Common myeloid progenitor, CD34-positive (primary cell): ENCODE results near the gene ADAMTS14.

Source experiments
- CTCF ChIA-PET: fragments of 350-600 bp; sonication (Branson Sonifier 250); formaldehyde crosslinking; loops from one replicate; lab custom pipeline; 2021; ENCODE audit warnings: antibody characterized with exemption; lab: Charles Lee
- POLR2A ChIA-PET: fragments of 350-600 bp; sonication (Branson Sonifier 250); formaldehyde crosslinking; loops from one replicate; lab custom pipeline; 2021; ENCODE audit warnings: antibody characterized with exemption; lab: Charles Lee
- DNase-seq, 3 donors: peaks; one replicate each; pipeline versions ENCODE4 v3.0.0 to v3.0.0-alpha.2; 2013
- H3K27ac ChIP-seq, 2 experiments: 1 replicate in 1 of 2; 2 replicates in 1 of 2; pipeline ENCODE4 v1.7.0; 2013; ENCODE audit warnings: inconsistent platforms in 2 of 2, low read length in 2 of 2, mild to moderate bottlenecking in 2 of 2, low read depth in 1 of 2, moderate library complexity in 1 of 2; ENCODE audit not compliant: severe bottlenecking in 2 of 2, insufficient read depth in 1 of 2, poor library complexity in 1 of 2
- H3K27me3 ChIP-seq, 5 experiments: replicated peaks in 2 of 5; 1 replicate in 3 of 5; 2 replicates in 2 of 5; pipeline versions ENCODE4 v1.6.1 to v1.7.0; 2013; ENCODE audit warnings: low read length in 4 of 5, mild to moderate bottlenecking in 2 of 5, moderate library complexity in 2 of 5, inconsistent platforms in 1 of 5; ENCODE audit not compliant: insufficient read depth in 5 of 5, control insufficient read depth in 4 of 5
- H3K36me3 ChIP-seq, 4 experiments: 1 replicate in 2 of 4; 2 replicates in 2 of 4; pipeline versions ENCODE4 v1.6.1 to v1.7.0; 2013; ENCODE audit warnings: low read length in 3 of 4, control low read depth in 1 of 4, mild to moderate bottlenecking in 1 of 4; ENCODE audit not compliant: control insufficient read depth in 4 of 4, insufficient read depth in 4 of 4
- H3K4me1 ChIP-seq, 4 experiments: 1 replicate in 3 of 4; 2 replicates in 1 of 4; pipeline versions ENCODE4 v1.6.1 to v1.7.1; 2013; ENCODE audit warnings: low read length in 3 of 4, mild to moderate bottlenecking in 3 of 4, control low read depth in 1 of 4, inconsistent platforms in 1 of 4, moderate library complexity in 1 of 4; ENCODE audit not compliant: control insufficient read depth in 4 of 4, insufficient read depth in 4 of 4; ENCODE audit errors: control extremely low read depth in 1 of 4
- H3K4me3 ChIP-seq, 7 experiments: 1 replicate in 4 of 7; 2 replicates in 3 of 7; pipeline versions ENCODE4 v1.5.1 to v1.7.0; 2013; ENCODE audit warnings: mild to moderate bottlenecking in 7 of 7, low read length in 6 of 7, moderate library complexity in 6 of 7, inconsistent platforms in 2 of 7, low read depth in 2 of 7, control low read depth in 1 of 7; ENCODE audit not compliant: insufficient read depth in 4 of 7, control insufficient read depth in 1 of 7; ENCODE audit errors: extremely low read depth in 1 of 7
- H3K9me3 ChIP-seq, 5 experiments: 1 replicate in 4 of 5; 2 replicates in 1 of 5; pipeline versions ENCODE4 v1.6.1 to v1.7.1; 2013; ENCODE audit warnings: low read length in 4 of 5, mild to moderate bottlenecking in 2 of 5, inconsistent platforms in 1 of 5, low read depth in 1 of 5, moderate library complexity in 1 of 5; ENCODE audit not compliant: control insufficient read depth in 4 of 5, insufficient read depth in 2 of 5; ENCODE audit errors: control extremely low read depth in 1 of 5
- WGBS: methylation state at CpG from one replicate; pipeline ENCODE4 v1.1.5; 2013; ENCODE audit not compliant: insufficient coverage; 5-methylcytosine and 5-hydroxymethylcytosine counted together

ADAMTS14 gene

DNA sequence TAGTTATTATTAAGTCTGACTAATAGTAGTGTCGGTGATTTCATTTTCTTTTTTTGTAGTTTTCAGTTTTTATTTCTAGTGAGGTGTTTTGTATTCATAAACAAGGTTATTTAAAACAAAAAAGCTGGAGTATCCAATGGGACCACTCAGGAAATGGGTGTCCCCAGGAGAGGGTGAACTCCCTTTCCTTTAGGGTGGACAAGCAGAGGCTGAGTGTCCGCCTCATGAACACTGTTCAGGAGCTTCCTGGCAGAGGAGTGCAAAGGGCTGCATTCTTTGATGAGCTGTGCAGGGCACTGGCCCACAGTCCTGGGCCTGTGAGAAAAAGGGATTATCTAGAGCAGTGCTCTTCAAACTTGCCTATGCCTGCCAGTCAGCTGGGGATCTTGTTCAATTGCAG, 56.0 kb downstream of the ADAMTS14 start:
- no peak for DNase-seq
- CTCF ChIA-PET = interaction anchor here (0.9 to 1.5 kb wide), 3 partner anchors 10 to 12 kb away, joined by 3 to 4 read pairs (median 3); no protein-coding TSS in a partner anchor
- Histone ChIP-seq H3K4me1 (peaks cover 0 to 7% (median 0%) of the 10 kb centered on the region in 4 experiments), H3K27ac (no peak overlapping the region), H3K36me3 (no peaks in the 10 kb centered on the region), H3K9me3 (no peaks in the 10 kb centered on the region), H3K4me3 (no peak overlapping the region), H3K27me3 (no peaks in the 10 kb centered on the region)
- whole genome bisulfite sequencing = 100% methylated on average over 2 of the region's 2 CpGs
- POLR2A ChIA-PET = no interaction called here

DNA sequence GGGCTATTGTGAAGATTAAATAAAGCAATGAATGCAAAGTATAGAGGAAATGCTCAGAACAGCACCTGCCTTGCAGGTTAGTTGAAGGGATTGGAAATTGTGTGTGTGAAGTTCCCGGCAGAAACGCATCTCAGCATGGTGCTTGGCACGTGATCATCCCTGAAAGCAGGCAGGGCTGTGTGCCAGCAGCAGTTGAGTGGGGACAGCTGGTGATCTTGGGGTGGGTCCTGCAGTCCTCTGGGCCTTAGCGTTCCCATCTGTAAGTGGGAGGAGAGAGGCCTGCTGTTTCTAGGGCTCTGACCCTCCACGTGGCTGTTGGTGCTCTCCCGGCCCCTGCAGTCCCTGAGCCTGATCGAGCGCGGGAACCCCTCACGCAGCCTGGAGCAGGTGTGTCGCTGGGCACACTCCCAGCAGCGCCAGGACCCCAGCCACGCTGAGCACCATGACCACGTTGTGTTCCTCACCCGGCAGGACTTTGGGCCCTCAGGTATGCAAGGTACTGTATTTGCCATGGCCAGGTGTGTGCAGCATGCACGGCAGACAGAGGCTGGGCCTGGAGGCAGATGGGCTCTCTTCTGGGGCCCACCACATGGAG, 57.6 kb downstream of the ADAMTS14 start:
- Histone ChIP-seq H3K36me3 (no peaks in the 10 kb centered on the region), H3K27ac (no peak overlapping the region), H3K4me1 (peaks cover 0 to 4% (median 0%) of the 10 kb centered on the region in 4 experiments), H3K4me3 (no peak overlapping the region), H3K9me3 (no peaks in the 10 kb centered on the region), H3K27me3 (no peaks in the 10 kb centered on the region)
- DNase-seq = no peak
- 94% methylated on average over 16 of the region's 16 CpGs for WGBS
- CTCF ChIA-PET = interaction anchor here (1.5 kb wide), 1 partner anchor 12 kb away, joined by 3 read pairs; no protein-coding TSS in a partner anchor
- POLR2A ChIA-PET = no interaction called here

DNA sequence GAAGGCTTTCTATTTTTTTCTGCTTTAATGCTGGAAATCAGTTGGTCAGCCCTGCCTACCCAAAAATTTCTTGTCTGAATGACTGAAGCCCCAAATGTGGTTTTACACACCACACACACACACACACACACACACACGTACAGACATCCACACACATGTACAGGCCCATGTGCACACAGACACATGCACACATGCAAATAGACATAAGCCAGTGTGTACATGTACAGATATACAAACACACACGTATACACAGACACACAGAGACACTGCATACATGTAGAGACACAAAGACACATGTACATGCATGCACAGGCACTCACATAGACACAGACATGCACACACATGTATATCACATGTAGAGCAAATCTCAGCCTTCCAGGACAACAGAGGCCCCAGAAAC, 58.6 kb downstream of the ADAMTS14 start:
- peaks cover 0 to 4% (median 0%) of the 10 kb centered on the region in 4 experiments for H3K4me1 ChIP-seq
- no peak for DNase-seq
- WGBS = 100% methylated on average over 1 of the region's 2 CpGs
- ChIA-PET POLR2A (no interaction called here), CTCF (interaction anchor here (1.0 kb wide), 1 partner anchor 29 kb away, joined by 3 read pairs; no protein-coding TSS in a partner anchor)
- H3K9me3 ChIP-seq = no peaks in the 10 kb centered on the region
- H3K36me3 ChIP-seq = no peaks in the 10 kb centered on the region
- no peaks in the 10 kb centered on the region for H3K27me3 ChIP-seq
- no peak overlapping the region for H3K4me3 ChIP-seq
- H3K27ac ChIP-seq = no peak overlapping the region

DNA sequence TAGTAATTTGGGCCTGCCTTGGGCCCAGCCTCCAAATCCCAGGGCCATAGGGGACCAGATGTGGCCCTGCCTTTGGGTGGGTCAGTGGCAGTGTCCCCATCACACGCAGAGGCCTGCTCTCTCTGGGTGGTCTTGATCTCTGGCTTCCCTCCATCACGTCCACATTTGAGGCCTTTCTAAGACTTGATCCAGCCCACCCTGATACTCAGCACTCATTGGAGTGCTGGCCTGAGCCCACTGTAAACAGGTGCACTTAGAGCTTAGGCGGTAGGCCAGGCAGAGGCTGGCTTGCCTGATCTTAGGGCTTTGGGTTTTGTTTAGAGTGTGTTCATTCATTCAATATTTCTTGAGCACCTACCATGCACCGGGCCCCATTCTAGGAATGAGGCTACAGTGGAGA, 60.3 kb downstream of the ADAMTS14 start:
- no peaks in the 10 kb centered on the region for H3K36me3 ChIP-seq
- no peak overlapping the region for H3K27ac ChIP-seq
- 98% methylated on average over 3 of the region's 4 CpGs for whole genome bisulfite sequencing
- POLR2A ChIA-PET = no interaction called here
- H3K4me1 ChIP-seq = peaks cover 0 to 4% (median 0%) of the 10 kb centered on the region in 4 experiments
- no peak overlapping the region for H3K4me3 ChIP-seq
- CTCF ChIA-PET = interaction anchor here (0.6 to 1.7 kb wide), 3 partner anchors 9 to 430 kb away, joined by 3 to 4 read pairs (median 3); no protein-coding TSS in a partner anchor
- H3K9me3 ChIP-seq = no peaks in the 10 kb centered on the region
- no peaks in the 10 kb centered on the region for H3K27me3 ChIP-seq
- DNase-seq = no peak

DNA sequence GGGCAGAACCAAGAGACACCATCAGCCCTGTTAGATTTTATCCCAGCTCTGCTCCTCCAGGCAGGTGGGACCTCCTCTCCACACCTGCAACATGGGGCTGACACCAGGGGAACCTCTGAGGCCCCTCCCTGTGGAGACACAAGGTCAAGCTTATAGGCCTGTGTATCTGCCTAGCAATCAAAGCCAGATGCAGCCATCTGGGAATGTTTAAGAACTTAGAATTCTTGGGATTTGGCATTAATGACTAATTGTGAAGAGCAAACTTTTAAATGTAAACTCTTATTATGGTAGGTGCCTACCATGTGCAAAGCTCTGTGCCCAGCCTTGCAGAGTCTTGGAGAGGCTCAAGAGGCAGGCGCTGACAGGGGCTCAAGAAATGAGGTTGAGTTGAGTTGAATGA, 60.7 kb downstream of the ADAMTS14 start:
- no peak for DNase-seq
- CTCF ChIA-PET = interaction anchor here (0.6 to 1.7 kb wide), 3 partner anchors 8 to 431 kb away, joined by 3 to 4 read pairs (median 3); no protein-coding TSS in a partner anchor
- POLR2A ChIA-PET = no interaction called here

DNA sequence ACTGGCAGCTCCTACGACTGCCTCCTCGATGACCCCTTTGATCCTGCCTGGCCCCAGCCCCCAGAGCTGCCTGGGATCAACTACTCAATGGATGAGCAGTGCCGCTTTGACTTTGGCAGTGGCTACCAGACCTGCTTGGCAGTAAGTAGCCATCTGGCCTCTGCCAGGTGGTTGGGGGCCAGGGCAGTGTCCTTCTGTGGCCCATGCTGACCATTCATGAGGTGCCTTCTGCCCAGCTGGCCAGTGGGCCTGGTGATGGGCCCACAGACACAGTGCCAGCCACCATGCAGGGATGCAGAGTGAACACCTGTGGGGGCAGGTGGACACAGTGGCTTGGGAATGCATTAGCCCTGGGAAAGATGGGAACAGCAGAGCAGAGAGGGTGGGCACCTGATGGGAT, 62.9 kb downstream of the ADAMTS14 start:
- Histone ChIP-seq H3K9me3 (no peaks in the 10 kb centered on the region), H3K27me3 (no peaks in the 10 kb centered on the region), H3K27ac (no peak overlapping the region), H3K36me3 (no peaks in the 10 kb centered on the region), H3K4me1 (peaks cover 0 to 4% (median 0%) of the 10 kb centered on the region in 4 experiments), H3K4me3 (no peak overlapping the region)
- WGBS = 100% methylated on average over 1 of the region's 3 CpGs
- ChIA-PET POLR2A (interaction anchor here (0.6 kb wide), 1 partner anchor 63 kb away, joined by 3 read pairs; no protein-coding TSS in a partner anchor), CTCF (interaction anchor here (1.3 kb wide), 1 partner anchor 186 kb away, joined by 3 read pairs; no protein-coding TSS in a partner anchor)
- no peak for DNase-seq

More for the DNA sequence above, 60.7 kb downstream of the ADAMTS14 start:
- 100% methylated on average over 1 of the region's 1 CpG for WGBS
- no peaks in the 10 kb centered on the region for H3K36me3 ChIP-seq
- H3K4me1 ChIP-seq = peaks cover 0 to 4% (median 0%) of the 10 kb centered on the region in 4 experiments
- no peak overlapping the region for H3K4me3 ChIP-seq
- no peaks in the 10 kb centered on the region for H3K9me3 ChIP-seq
- no peaks in the 10 kb centered on the region for H3K27me3 ChIP-seq
- no peak overlapping the region for H3K27ac ChIP-seq

DNA sequence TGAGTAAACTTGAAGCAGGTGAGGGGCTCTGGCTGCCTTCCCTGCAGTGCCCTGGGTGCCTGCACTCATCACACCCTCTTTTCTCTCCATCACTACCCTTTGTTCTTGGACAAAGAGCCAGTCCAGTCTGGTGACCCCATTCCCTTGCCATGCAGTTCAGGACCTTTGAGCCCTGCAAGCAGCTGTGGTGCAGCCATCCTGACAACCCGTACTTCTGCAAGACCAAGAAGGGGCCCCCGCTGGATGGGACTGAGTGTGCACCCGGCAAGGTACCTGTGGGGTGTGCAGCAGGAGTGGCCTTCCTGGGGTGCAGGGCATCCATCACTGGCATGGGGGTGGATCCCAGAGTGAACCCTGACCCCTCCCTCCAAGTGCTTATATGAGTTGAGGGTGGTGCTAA, 64.2 kb downstream of the ADAMTS14 start:
- ChIA-PET POLR2A (no interaction called here), CTCF (interaction anchor here (1.8 kb wide), 1 partner anchor 24 kb away, joined by 4 read pairs; no protein-coding TSS in a partner anchor)
- WGBS = 100% methylated on average over 3 of the region's 3 CpGs
- Histone ChIP-seq H3K36me3 (no peaks in the 10 kb centered on the region), H3K27me3 (no peaks in the 10 kb centered on the region), H3K4me1 (peaks cover 0 to 14% (median under 1%) of the 10 kb centered on the region in 4 experiments), H3K27ac (no peak overlapping the region), H3K9me3 (no peaks in the 10 kb centered on the region), H3K4me3 (no peak overlapping the region)
- DNase-seq = no peak
